Keratinocyte (primary cell): ENCODE measurements around the gene SRL. TPM values are rescaled to one million over a fixed set of nuclear protein-coding genes. Genes with fewer than 3 reads are reported as not detected.

Experiments used
- DNase-seq: peaks from one replicate; pipeline ENCODE4 v3.0.0-alpha.2; 2011; ENCODE audit warnings: low read depth, missing footprints, low spot score
- FAIRE-seq: peaks from 2 replicates; lab custom pipeline; 2011; peaks lifted over from hg19 to GRCh38; lab: Jason Lieb, UNC
- H2AFZ ChIP-seq: 2 replicates; pipeline ENCODE4 v1.6.0; 2012; ENCODE audit warnings: low read length, control low read depth, inconsistent platforms; ENCODE audit not compliant: control insufficient read depth
- H3K27ac ChIP-seq: 2 replicates; pipeline ENCODE4 v1.5.1; 2011; ENCODE audit warnings: low read length; ENCODE audit not compliant: control insufficient read depth, insufficient read depth
- H3K27me3 ChIP-seq: 3 replicates; pipeline ENCODE4 v1.6.0; 2011; ENCODE audit warnings: low read length; ENCODE audit not compliant: control insufficient read depth, insufficient read depth; ENCODE audit errors: extremely low read depth
- H3K36me3 ChIP-seq, 2 experiments: 2 replicates in 1 of 2; 3 replicates in 1 of 2; pipeline ENCODE4 v1.5.1; 2011; ENCODE audit warnings: low read length in 2 of 2, mild to moderate bottlenecking in 1 of 2; ENCODE audit not compliant: control insufficient read depth in 2 of 2, insufficient read depth in 2 of 2; ENCODE audit errors: extremely low read depth in 1 of 2
- H3K4me1 ChIP-seq: 3 replicates; pipeline ENCODE4 v1.5.1; 2011; ENCODE audit warnings: low read length; ENCODE audit not compliant: control insufficient read depth, insufficient read depth; ENCODE audit errors: extremely low read depth
- H3K4me2 ChIP-seq: 3 replicates; pipeline ENCODE4 v1.6.0; 2011; ENCODE audit warnings: low read depth, low read length; ENCODE audit not compliant: control insufficient read depth, insufficient read depth; ENCODE audit errors: extremely low read depth
- H3K4me3 ChIP-seq, 3 experiments: fragments of 200-600 bp in 1 of 3; sonication (generic) in 1 of 3; 2 replicates in 2 of 3; 3 replicates in 1 of 3; pipeline ENCODE4 v1.5.1; 2011 to 2016; ENCODE audit warnings: low read length in 3 of 3, mild to moderate bottlenecking in 3 of 3, control low read depth in 2 of 3, inconsistent platforms in 1 of 3, low read depth in 1 of 3, mixed read lengths in 1 of 3, mixed run types in 1 of 3, moderate library complexity in 1 of 3; ENCODE audit not compliant: control insufficient read depth in 2 of 3, insufficient read depth in 2 of 3; ENCODE audit errors: extremely low read depth in 1 of 3
- H3K79me2 ChIP-seq: 2 replicates; pipeline ENCODE4 v1.6.0; 2012; ENCODE audit warnings: low read length; ENCODE audit not compliant: control insufficient read depth, insufficient read depth
- H3K9ac ChIP-seq: 3 replicates; pipeline ENCODE4 v1.6.0; 2011; ENCODE audit warnings: low read length; ENCODE audit not compliant: control insufficient read depth, insufficient read depth; ENCODE audit errors: extremely low read depth
- H3K9me1 ChIP-seq: 3 replicates; pipeline ENCODE4 v1.6.0; 2011; ENCODE audit warnings: low read length; ENCODE audit not compliant: control insufficient read depth, insufficient read depth; ENCODE audit errors: extremely low read depth
- H3K9me3 ChIP-seq: 2 replicates; pipeline ENCODE4 v1.5.1; 2012; ENCODE audit warnings: low read depth, low read length; ENCODE audit not compliant: control insufficient read depth
- H4K20me1 ChIP-seq: 3 replicates; pipeline ENCODE4 v1.6.0; 2011; ENCODE audit warnings: low read length; ENCODE audit not compliant: control insufficient read depth, insufficient read depth; ENCODE audit errors: extremely low read depth
- CTCF ChIP-seq, 3 experiments: IDR thresholded peaks in 1 of 3; conservative IDR thresholded peaks in 1 of 3; optimal IDR thresholded peaks in 1 of 3; 2 replicates in 2 of 3; 3 replicates in 1 of 3; pipeline versions ENCODE3 to v1.5.1; 2011; ENCODE audit warnings: low read length in 3 of 3, mild to moderate bottlenecking in 3 of 3, moderate library complexity in 2 of 3, control low read depth in 1 of 3, inconsistent platforms in 1 of 3; ENCODE audit not compliant: insufficient read depth in 2 of 3; ENCODE audit errors: extremely low read depth in 1 of 3
- EZH2 ChIP-seq: IDR thresholded peaks from one replicate; pipeline ENCODE4 v1.6.1; 2012; ENCODE audit warnings: inconsistent platforms, mild to moderate bottlenecking, low read length, moderate library complexity
- dilution Hi-C: fragments of 300-500 bp; cut with MboI; formaldehyde crosslinking; loops from one replicate; pipeline ENCODE4 v1.7.0; 2020; ENCODE audit warnings: low sequenced_read_pairs; ENCODE audit not compliant: extremely low pct_ligation_motif_present
- polyA plus RNA-seq, 5 experiments: library from polyadenylated mRNA; depleted of rRNA in 3 of 5; stranded (reverse) in 3 of 5; stranded (forward) in 1 of 5; unstranded in 1 of 5; fragments of >200 nt; gene quantifications; 1 replicate in 1 of 5; 2 replicates in 3 of 5; 3 replicates in 1 of 5; pipeline versions ENCODE4 v1.2.1 to v1.2.3, GENCODE V29; 2011 to 2012; ENCODE audit warnings: missing spikeins in 2 of 5, low read depth in 1 of 5, low replicate concordance in 1 of 5

SRL gene
- polyA plus RNA-seq, 1 donor (not counting 4 experiments of a cell fraction or from before 2014, with no cell fraction given): not detected

- TF ChIP-seq CTCF (optimal IDR thresholded peaks at IDR 0.05 in 1 of 3, IDR thresholded peaks at IDR 0.05 in 1 of 3, conservative IDR thresholded peaks at IDR 0.05 in 1 of 3; ENCODE audit: extremely low read depth in 1 of 3, insufficient read depth in 2 of 3, low read length in 3 of 3) (no peak), EZH2 (no peak)
- Histone ChIP-seq H3K9me1 (no peaks in the 10 kb centered on the region), H3K27me3 (no peaks in the 10 kb centered on the region), H4K20me1 (no peaks in the 10 kb centered on the region), H3K36me3 (no peaks in the 10 kb centered on the region), H3K9me3 (no peaks in the 10 kb centered on the region), H3K9ac (no peak overlapping the region), H3K4me1 (peaks cover 5% of the 10 kb centered on the region), H2AFZ (no peak overlapping the region), H3K79me2 (no peaks in the 10 kb centered on the region), H3K4me2 (no peak overlapping the region), H3K4me3 (no peak overlapping the region), H3K27ac (no peak overlapping the region)
- DNase-seq: no peak
- dilution Hi-C loops: no loop called here
- no peak for FAIRE-seq
Observed at GRCh38 chr16:4280625-4281024, 38.7 kb upstream of the SRL start.

- H2AFZ ChIP-seq: no peak overlapping the region
- no peak overlapping the region for H3K4me2 ChIP-seq
- no peaks in the 10 kb centered on the region for H3K79me2 ChIP-seq
- H3K27me3 ChIP-seq: no peaks in the 10 kb centered on the region
- no peaks in the 10 kb centered on the region for H3K9me3 ChIP-seq
- TF ChIP-seq CTCF (optimal IDR thresholded peaks at IDR 0.05 in 1 of 3, IDR thresholded peaks at IDR 0.05 in 1 of 3, conservative IDR thresholded peaks at IDR 0.05 in 1 of 3; ENCODE audit: extremely low read depth in 1 of 3, insufficient read depth in 2 of 3, low read length in 3 of 3): no peak
- TF ChIP-seq EZH2: no peak
- no peak for DNase-seq
- H3K9ac ChIP-seq: no peak overlapping the region
- no peak overlapping the region for H3K4me3 ChIP-seq
- H4K20me1 ChIP-seq: no peaks in the 10 kb centered on the region
- no peak overlapping the region for H3K27ac ChIP-seq
- dilution Hi-C loops: no loop called here
- H3K4me1 ChIP-seq: no peaks in the 10 kb centered on the region
- no peaks in the 10 kb centered on the region for H3K36me3 ChIP-seq
- no peaks in the 10 kb centered on the region for H3K9me1 ChIP-seq
- FAIRE-seq: no peak
Observed at GRCh38 chr16:4277987-4278513, 36.2 kb upstream of the SRL start.
